NCI-H2081 (cell line): ENCODE results near the gene MTRR.

ENCODE experiments used
- DNase-seq, 2 experiments: peaks; one replicate each; lab custom pipeline; 2025; lab: John Stamatoyannopoulos, UW

MTRR gene

DNA sequence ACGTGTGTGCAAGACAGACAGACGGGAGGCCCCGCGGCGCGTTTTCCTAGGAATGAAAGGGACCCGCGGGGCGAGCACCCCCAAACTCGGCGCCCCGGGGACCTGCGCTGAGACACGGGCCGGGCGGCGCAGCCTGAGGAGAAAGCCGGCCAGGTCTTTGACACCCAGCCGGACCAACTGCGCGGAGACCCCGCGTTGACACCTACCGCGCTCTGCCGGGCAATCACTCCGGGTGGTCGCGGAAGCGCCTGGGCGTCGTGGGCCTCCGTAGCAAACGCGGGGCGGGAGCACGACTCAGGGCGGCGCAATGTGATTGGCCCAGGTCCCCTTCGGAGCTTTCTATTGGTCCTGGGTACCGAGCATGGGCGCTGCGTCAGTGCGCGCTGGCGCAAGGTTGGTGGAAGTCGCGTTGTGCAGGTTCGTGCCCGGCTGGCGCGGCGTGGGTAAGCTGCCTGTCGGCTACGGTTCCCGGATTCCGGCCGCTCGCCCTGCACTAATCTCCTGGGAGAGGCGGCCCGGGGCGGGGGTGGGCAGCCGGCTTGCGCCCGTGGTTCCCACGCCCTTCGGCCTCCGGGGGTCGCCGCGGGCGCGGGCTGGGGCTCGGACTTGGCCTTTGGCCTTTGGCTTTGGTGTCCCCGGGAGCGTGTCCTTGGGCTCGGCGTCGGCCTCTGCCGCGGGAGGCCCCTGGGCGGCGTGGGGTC lies at the start of gene MTRR, which contains the start of gene FASTKD3:
TSS of gene MTRR (plus strand) at position 376 of the 701 bp plus-strand sequence. CDS start 1,647 bp downstream, outside the sequence.
TSS of gene FASTKD3 (minus strand) at position 259 of the 701 bp plus-strand sequence. CDS start 948 bp downstream, outside the sequence.
- DNase-seq: peak; percentile 99 to 100

DNA sequence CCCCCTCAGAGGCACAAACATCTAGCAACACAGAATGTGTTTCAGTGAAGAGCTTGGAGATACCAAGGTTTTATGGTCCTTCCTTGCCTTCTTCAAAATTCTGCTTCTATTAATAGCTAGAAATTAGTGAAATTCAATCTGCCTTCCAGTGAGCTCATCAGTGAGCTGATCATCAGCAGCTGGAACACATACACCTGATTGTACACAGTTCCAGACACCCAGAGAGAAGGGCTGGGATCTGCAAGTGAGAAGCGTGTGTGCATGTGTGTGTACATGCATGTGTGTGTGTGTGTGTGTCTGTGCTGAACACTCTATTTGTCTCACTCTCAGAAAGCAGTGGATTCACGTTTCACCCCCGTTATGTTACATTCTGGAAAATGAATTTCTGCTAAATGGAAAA lies 46.5 kb upstream of the MTRR start:
- no peak for DNase-seq

DNA sequence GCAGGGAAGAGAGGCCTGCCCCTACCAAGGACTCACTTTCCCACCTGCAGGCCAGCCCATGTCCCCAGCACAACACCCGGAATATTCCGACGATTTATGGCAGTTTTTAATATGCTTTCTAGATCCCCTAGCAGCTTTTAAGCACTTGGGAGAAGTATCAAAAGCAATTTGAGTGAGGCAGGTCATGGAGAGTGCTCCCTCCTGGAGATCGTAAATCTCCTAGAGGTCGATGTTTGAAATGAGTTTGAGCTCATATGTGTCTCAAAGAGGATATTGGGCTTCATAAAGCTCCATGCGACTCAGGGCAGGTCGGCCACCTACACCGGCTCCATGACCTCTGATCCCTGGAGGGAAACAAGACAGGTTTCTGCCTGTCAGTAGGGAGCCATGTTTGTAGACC lies 45.4 kb upstream of the MTRR start:
- no peak for DNase-seq

DNA sequence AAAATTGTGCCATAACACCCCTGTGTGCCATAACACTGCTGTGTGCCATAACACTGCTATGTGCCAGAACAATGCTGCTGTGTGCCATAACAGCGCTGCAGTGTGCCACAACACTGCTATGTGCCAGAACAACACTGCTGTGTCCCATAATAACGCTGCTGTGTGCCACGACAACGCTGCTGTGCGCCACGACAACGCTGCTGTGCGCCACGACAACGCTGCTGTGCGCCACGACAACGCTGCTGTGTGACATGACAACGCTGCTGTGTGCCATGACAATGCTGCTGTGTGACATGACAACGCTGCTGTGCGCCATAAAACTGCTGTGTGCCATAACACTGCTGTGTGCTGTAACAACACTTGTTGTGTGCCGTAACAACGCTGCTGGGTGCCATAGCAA lies 44.0 kb upstream of the MTRR start:
- DNase-seq: peak in 1 of 2 experiments; percentile 10

DNA sequence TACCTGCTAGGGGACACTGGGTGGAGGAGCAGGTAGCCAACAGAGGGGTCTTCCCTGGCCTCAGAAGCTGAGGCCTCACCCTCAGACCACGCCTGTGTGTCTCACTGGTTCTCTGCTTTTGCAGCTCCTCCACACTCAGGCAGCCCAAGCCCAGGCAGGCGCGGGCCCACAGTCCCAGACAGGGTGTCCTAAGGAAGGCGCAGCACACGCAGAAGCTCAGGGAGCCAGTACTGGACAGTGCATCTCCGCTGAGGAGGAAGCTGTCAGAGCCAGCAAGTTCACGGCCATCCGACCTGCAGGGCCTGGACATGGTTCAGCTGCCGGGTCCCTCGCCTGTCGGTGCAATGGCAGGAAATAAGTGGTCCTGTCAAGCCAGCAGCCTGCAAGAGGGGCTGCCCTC lies 43.3 kb upstream of the MTRR start:
- DNase-seq: no peak

DNA sequence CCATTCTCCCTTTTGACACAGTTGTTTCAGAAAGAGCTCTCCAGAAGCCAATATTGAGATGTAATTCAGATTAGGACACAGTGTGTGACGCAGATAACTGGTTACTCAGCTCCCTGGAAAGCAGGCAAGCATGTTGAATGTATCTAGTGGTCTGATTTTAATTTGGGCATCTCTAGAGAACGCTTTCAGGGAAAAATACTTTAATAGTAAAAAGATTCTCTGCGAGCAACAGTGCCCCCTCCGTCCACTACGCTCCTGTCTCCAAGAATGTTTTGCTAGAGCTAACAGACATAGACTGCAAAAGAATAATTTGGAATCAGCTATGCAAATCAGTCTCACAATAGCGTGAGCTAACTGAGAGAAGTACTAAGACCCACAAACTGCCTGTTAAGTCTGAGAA lies 41.3 kb upstream of the MTRR start:
- no peak for DNase-seq

DNA sequence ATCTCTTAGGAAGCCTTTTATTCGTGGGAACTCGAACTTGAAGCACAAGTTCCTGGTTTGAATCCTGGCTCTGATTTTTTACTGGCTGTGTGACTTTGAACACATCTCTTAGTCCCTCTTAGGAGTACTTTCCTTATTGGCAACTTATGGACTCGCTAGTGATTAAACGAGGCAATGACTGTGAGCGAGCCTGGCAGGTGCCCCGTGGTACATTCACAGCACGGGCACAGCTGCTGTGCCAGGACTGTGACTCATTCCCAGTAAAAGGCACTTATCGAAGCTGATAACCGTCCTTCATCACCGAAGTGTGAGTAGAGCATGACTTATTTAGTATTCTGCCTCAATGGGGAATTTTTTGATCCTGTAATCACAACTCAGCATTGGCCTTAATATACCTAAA lies 40.7 kb upstream of the MTRR start:
- DNase-seq: peak in 1 of 2 experiments; percentile 18

DNA sequence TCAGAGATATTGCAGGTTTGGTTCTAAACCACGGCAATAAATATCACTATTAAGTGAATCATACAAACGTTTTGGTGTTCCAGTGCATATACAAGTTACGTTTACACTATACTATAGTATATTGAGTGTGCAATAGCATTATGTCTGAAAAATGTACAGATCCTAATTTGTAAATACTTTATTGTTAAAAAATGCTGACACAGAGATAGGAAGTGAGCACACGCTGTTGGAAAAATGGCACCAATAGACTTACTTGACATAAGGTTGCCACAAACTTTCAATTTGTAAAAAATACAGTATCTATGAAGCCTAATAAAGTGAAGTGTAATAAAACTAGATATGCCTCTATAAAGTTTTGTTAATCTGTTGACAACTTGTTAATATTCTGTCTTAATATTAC lies 34.0 kb upstream of the MTRR start:
- DNase-seq: no peak

DNA sequence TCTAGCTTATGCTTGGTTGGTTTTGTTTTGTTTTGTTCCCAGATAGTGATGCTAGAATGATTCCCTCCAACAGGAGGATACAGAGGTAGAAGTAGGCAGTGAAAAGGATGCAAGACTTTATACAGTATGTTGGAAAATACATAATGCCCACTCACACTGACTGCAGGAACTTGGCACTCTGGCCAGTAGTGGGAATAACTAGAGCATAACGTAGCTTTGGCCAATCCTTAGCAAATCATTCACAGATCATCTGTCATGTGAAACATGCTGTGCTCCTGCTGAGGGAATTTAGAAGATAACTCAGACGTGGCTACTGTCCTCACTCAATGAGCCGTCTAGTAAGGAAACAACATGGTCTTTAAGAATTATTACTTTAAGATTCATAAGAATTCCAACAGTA lies 31.5 kb upstream of the MTRR start:
- no peak for DNase-seq

DNA sequence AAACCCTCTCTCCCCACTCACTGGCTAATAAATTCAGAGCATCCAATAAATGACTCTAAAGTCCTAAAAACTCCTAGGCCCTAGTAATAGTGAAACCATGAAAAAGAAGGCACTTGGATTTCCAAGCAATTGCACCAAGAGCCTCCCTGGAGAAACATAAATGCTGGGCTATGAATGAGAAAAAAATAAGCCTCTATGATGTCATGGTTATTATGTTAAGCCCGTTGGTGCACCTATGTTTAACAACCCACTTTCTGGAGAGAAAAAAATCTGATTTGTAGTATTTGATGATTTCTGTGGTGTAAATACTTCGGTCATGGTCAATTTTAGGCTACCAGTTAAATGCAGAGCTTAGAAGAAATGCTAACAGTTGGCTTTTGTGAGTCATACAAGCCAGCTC lies 26.4 kb upstream of the MTRR start:
- no peak for DNase-seq

DNA sequence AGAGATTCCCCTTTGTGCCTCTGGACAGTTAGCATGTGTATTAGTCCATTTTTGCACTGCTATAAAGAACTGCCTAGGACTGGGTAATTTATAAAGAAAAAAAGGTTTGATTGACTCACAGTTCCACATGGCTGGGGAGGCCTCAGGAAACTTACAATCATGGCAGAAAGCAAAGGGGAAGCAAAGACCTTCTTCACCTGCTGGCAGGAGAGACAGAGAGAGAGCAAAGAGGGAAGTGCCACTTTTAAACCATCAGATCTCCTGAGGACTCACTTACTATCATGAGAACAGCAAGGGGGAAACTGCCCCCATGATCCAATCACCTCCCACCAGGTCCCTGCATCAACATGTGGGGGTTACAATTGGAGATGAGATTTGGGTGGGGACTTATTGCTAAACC lies 24.0 kb upstream of the MTRR start:
- no peak for DNase-seq

DNA sequence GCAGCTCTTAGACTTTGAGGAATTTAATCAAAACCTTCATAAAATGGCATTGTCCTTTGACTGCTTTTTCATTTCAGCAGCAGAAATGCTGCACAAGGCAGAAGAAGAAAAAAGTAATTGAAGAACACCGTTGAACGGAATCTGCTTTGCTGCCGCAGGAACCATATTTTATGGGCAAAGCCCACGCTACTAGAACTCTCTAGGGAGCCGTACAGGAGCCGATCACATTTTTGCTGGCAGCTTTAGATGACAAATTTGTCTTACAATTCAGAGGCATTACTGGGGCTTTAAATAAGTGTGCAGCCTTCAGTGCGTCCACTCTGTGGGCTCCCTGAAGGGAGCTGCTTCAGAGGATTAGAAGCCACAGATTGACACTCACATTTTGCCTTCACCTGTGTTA lies 23.4 kb upstream of the MTRR start:
- DNase-seq: no peak

DNA sequence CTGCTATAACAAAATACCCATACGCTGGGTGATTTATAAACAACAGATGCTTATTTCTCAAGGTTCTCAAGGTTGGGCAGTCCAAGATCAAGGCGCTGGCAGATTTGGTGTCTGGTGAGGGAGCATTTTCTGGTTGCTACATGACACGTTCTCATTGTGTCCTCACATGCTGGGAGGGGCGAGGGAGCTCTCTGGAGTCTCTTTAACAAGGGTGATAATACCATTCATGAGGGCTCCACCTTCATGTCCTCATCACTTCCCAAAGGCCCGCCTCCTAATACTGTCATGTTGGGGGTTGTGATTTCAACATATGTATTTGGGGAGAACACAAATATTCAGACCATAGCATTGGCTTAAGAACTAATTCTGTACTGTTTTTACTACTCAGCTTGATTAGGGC lies 22.6 kb upstream of the MTRR start:
- DNase-seq: no peak

DNA sequence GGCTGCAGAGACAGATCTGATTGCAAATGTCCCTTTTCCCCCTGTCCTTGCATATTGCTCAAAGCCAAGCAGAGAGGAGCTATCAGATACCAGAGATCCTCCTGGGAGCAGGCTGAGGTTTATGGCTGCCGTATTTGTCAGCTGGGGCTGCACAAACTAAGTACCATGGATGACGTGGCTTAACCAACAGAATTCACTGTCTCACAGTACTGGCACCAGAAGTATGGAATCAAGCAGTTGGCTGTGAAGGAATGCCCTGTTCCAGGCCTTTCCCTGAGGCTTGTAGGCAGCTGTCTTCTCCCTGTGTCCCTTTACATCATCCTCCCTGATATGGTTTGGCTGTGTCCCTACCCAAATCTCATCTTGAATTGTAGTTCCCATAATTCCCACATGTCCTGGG lies 20.7 kb upstream of the MTRR start:
- no peak for DNase-seq

DNA sequence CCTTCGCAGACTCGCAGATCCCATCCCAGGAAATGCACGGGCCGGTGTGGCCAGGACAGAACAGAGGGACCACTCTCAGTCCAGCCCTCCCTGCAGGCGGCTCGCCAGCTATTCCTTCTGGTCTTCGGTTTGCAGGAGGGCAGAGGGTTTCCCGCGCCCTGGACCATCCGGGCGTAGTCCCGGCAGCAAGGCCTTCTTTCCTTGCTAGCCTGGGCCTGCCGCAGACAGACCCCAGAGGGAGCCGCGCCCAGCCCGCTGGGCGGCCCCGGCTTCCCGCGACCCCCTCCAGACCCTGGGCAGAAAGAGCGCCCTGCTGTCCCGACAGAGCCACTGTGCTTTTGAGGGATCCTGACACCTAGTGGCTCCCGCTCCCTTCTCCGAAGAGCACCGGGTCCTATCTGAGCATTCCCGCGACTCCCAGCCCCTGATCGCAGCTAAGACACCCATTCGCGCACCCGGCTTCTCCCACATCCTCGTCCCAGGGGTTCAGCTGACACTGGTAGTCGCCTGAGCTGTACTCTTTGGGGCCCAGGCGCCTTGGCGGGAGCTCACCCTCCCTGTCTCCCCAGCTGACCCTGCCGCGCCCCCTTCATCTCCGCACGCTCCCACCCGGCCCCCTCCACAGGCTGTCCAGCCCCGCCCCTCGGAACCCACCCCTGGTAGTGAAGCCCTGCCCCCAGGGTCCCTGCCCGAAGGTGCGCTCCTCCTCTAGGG lies 19.1 kb upstream of the MTRR start:
- no peak for DNase-seq

DNA sequence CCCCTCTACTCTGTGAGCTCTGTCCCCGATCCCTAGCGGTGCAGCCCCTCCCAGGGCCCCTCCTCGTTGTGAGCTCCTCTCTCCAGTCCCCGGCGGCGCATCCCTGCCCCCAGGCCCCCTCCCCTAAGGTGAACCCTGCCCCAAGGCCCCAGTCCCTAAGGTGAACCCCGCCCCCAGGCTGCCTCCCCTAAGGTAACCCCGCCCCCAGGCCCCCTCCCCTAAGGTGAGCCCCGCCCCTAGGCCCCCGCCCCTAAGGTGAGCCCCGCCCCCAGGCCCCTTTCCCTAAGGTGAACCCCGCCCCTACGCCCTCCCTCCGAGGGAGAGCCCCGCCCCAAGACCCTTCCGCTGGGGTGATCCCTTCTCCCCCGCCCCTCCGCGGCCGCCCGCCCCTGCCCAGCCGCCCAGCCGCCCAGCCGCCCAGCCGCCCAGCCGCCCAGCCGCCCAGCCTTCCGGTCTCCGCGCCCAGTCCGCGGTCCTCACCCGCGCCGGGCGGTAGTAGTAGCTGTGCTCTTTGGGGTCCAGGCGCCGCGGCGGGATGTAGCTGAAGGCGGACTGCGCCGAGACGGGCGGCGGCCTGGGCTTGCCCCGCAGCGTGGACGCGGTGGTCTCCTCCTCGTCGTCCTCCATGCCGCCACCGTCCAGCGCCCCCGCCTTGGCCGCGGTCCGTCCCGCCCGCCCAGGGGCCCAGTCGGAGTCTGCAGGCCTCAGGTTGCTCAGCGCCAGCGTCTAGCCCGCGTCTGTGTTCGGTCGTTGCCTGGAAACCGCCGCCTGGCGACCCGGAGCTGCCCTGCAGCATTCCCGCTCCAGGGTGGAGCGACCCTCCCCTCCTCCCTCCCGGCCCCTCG lies 18.3 kb upstream of the MTRR start, which contains the start of gene CFAP90:
TSS of gene CFAP90 (minus strand) at position 739 of the 845 bp plus-strand sequence. CDS start at position 627, 112 bp downstream.
- peak in 1 of 2 experiments; percentile 21 for DNase-seq

DNA sequence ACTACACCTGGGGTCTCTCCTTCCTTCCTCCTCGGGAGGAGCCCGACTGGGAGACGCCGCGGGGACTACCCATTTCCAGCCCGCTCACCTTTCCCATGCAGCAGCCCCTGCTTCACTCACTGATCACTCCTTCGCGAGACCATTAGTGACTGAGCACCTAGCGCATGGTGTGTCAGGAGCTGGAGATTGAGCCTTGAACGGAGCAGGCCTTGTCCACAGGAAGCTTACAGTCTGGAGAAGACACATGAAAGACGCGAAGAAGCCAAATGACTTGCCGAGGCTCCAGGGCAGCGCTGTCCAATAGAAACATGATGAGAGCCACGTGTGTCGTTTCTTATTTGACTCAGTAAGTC lies 17.7 kb upstream of the MTRR start:
- no peak for DNase-seq

DNA sequence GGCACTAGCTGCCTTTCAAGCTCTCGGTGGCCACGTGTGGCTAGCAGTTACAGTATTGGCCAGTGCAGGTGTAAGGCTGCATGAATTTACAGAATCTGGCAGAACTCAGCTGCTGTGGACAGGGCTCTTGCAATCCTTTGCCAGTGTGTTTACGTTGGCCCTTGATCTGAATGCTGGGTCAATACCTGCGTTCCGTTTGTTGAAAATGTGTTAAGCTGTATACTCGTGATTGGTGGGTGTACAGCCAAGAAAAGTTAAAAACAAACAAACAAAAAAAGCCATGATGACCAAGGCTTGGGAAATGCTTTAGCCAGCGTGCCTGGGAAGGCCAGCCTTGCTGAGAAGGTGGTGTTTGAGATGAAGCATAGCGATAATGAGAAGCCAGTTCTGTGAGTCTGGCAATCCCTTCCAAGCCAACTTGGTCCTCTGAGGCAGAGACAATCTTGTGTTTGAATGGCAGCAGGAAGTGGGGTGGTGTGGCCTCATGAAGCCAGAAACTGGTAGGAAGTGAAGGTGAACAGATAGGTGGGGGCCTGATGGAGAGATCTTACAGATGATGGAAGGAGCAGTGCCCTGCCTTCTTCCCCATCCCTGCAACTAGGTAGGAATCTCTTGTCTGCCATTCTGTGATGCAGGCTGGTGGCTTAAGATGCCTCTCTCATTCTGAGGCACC lies 17.2 kb upstream of the MTRR start:
- no peak for DNase-seq

DNA sequence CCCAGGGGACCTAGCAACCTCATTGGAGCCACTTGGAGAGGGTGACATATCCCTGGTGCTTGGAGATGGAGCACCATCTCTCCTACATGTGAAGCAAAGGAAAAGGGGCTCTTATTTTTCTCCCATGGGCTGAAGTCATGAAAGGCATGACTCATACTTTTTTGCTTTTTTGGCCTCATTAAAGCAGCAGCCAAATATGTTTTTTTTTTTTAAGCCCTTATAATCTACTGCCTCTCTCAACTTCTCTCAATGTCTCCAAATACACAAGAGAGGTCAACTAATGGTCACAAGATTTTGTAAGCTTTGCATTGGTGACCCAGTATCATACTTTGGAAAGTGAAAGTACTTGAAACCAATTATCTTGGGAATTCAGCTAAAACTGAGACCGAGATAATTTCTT lies 16.4 kb upstream of the MTRR start:
- DNase-seq: no peak

DNA sequence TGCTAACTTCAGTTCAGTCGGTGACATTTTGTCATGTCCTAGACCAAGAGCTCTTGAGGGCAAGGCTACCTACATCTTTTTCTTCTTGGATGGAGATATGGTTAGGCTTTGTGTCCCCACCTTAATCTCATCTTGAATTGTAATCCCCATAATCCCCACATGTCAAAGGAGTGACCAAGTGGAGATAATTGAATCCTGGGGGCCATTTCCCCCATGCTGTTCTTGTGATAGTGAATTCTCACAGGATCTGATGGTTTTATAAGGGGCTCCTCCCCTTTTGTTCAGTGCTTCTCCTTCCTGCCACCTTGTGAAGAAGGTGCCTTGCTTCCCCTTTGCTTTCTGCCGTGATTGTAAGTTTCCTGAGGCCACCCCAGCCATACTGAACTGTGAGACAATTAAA lies 16.0 kb upstream of the MTRR start:
- no peak for DNase-seq

DNA sequence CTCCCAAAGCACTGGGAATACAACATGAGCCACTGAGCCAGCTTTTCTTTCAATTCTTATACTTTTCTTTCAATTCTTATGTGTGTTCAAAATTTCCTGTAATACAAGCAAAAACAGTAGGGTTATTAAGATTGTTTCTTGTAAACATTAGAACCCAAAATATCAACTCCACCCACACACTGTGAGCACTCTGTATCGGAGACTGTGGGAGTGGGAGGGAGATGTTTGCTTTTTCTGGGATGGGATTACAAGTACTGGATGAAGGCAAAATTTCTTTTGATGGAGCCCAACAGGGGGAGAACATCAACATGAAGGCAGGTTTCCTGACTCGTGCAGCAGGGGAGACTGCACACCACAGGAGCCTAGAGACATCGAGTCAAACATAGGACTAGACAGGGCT lies 13.3 kb upstream of the MTRR start:
- DNase-seq: no peak

DNA sequence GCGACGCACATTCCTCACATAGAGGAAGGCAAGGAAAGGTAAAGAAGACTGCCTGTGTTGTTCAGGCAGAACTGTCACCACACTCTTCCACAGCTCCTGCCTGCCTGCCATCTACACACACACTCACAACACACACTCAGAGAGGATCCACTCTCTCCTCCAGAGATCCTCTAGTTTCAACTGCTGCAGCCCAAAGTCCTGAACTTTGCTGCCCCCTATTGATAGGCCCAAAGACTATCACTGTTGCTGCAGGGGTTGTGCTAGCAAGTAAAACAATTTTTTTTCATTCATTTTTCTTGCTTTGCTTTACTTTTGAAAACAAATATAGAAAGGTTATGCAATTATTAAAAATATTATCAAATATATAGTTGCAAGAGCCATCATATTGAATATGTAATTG lies 12.1 kb upstream of the MTRR start:
- peak; percentile 77 to 78 for DNase-seq
